GM18907 (cell line): ENCODE measurements around the gene CNMD.

Source experiments
- ATAC-seq: cut with Tn5 transposase; IDR thresholded peaks from one replicate; pipeline ENCODE4 v1.9.1; 2021; ENCODE audit warnings: mild to moderate bottlenecking, moderate library complexity; ENCODE audit not compliant: unreplicated experiment

Gene CNMD

DNA sequence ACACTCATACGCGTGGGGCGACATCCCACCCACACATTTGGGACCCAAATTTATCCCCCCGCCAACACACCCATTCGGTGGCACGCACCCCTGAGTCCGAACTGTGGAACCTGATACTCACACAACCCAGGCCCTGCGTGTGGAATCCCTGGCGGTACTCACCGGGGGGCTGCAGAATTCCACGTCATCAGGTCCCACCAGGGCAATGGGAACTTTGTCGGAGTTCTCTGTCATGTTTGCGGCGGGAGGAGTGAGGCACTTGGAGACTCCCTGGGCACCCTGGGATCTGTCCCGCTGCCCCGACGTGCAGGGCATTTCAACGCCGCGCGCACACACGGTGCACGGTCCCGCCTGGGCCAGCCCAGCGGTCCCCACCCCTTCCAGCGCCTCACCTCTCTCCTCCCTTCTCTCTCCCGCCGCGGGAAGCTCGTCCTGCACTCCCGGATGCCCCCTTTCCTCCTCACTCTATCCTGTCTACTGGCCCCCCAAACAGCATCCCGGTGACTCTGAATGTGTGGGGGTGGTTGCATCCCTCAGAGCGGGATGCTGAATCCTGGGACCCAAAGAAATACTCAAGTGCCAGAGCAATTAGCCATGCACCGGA, at the start of gene CNMD:
TSS of gene CNMD (minus strand) at position 353 of the 604 bp plus-strand sequence. CDS start at position 234, 119 bp downstream.
- no peak for ATAC-seq

DNA sequence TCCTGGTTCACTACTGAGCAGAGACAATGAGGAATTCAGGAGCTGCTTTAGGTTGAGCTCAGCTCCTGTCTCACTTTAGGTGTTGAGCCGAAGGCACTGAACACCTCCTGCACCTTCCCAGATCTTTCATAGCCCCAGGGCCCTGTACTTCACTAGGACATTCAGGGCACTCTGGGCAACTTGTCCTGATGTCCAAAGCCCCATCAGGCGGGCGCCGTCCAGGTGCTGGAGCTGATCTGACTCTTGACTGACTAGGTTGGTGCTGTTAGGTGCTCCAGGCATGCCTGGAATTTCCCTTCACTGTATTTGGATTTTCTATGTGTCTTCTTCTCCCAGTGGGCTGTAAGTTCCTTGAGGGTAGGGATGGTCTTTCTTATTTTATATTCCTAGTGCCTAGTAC, 48.4 kb upstream of the CNMD start:
- no peak for ATAC-seq

GRCh38 chr13:52787235-52787634, 47.6 kb upstream of the CNMD start:
- no peak for ATAC-seq

DNA sequence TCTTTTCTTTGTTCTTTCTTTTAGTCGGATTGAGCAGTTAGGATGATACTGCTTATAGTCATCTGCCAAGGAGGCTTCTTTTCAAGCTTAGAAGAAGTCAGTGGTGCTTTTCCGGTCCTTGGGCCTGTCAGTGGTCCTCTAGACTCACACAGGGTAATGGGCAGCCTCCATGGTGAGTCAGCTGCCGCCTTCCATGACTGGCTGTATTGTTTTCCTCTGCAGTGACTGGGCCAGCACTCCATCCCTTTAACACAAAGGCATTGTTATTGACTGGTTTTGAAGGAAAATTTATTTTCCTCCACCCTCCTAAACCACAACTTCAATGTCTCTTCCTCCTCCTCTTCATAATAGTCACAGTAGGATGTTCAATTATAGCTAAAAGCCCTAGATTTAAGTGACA, 47.1 kb upstream of the CNMD start:
- no peak for ATAC-seq

DNA sequence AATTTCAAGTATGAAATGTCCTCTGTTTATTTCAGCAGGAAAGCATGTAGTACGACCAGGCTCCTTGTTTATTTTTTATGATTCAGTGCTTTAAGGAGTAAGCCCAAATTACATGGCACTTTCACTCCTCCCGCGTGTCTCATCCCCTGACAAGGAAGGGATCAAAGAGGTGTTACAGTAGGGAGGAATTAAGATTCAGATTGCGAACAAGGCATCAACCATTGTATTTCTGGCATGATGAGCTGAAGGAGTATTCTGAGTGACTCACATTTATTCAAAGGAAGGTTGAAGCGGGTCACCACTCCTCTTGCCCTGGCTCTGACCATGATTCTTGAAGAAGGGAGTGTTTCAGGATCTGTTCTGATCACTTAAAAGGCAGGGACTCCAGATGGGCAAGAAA, 46.1 kb upstream of the CNMD start:
- ATAC-seq, result no peak

- ATAC-seq, result no peak
These were observed 45.1 kb upstream of the CNMD start for GRCh38 chr13:52784591-52785340.

DNA sequence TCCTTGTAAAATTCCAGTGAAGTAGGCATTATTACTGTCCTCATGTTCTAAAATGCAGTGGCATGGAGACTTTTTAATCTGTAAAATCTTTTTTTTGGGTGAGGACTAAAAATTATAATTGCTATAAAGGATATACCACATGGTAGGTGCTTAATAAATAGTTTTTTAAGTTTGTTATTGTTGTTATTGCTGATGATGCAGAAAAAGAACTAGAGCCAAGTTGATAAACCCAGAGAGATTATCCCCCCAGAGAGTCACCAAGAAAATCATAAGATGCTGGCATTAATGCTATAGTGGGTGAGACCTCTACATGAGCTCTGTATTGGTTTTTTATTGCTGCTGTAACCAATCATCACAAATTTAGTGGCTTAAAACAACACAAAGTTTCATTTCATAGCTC, 44.3 kb upstream of the CNMD start:
- no peak for ATAC-seq

- ATAC-seq, result no peak
These were observed 43.1 kb upstream of the CNMD start for GRCh38 chr13:52782471-52783448.

- ATAC-seq, result no peak
These were observed 41.0 kb upstream of the CNMD start for GRCh38 chr13:52780611-52781010.

GRCh38 chr13:52780092-52780491, 40.5 kb upstream of the CNMD start:
- no peak for ATAC-seq

DNA sequence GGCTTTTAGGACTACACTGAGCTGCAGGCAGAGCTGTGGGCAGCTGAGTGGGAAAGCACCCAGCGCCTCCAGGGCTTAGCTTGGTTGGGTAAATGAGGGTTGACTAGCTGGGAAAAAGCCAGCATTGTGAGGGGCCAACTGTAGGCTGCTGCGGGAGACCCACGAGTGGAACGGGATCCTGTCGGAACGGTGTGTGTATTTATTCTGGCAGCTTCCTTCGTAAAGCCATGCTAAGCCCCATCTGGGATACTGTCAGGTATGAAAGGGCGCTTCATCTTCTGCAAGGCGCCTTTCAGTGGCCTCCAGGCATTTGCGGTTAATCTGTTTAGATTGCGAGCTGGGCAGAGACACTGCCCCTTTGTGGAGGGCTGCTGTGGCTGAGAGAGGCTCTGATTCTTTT, 39.5 kb upstream of the CNMD start:
- ATAC-seq, result no peak

- no peak for ATAC-seq
These were observed 37.1 kb upstream of the CNMD start for GRCh38 chr13:52776726-52777125.

DNA sequence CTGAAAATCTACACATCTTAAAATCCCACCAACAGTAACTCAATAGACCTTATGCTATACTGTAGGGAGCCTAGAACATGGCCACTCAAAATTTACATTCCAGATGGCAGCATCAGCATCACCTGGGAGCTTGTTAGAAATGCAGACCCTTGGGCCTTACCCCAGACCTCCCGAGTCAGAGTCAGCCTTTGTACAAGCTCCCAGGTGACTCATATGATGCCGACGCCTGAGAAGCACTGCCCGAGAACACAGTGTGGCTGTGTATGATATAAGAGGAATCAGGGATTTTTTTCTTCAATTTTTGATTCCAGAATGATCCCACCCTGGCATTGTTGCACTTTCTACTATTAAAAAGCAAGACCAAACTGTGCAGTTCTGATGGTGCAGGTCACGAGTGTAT, 35.9 kb upstream of the CNMD start:
- ATAC-seq, result no peak

GRCh38 chr13:52767949-52768516, 28.4 kb upstream of the CNMD start:
- no peak for ATAC-seq

DNA sequence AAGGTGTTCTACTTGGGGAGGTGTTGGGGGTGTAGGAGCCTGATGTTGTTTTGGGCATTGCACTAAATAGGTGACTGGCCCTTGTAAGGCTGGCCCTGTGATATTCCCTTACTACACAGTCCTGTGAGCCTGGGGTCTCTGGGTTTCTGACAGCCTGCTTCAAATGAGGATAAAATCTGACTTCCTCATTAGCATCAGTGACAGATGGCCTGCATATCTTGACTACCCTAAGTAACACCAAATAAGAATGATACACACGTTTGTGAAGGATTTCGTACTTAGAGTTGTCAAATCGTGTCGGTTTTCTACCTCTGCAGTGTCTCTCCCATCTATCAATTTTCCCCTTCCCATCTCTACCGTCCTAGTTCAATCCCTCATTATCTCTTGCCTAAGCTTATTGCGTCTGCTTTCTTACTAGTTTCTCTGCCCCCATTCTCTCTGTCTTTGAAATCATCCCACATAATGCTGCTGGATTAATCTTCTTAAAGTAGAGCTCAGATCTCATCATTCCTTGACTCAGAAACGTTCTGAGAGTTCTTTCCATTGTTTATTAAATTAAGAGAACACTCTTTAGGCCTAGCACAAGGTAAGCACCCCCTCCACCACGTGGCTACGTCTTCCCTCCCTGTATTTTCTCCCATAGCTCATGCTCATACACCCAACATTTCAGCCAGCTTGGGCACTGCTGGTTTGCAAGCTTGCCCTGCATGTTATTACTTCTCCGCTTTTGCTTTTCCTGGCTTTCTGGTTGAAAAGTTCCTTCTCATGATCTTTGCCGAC, 26.2 kb upstream of the CNMD start:
- ATAC-seq, result no peak

DNA sequence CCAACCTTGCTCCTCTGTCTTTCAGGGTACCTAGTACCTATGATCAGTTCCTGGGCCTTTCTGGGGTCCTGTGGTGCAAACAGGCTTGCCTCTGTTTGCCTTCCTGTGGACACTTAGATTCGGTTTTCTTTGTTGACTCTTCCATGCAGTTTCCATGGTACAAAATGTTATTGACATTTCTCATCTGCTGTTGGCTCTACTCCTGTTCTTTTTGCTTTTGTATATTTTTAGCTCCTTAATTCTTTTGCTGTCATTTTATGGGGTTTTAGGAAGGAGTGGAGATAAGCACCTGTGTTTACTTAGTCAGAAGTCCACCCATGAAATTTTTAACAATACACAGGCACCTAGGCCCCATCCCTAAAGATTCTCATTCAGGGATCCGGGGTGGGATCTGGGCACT, 20.5 kb upstream of the CNMD start:
- no peak for ATAC-seq

GRCh38 chr13:52758114-52758513, 18.5 kb upstream of the CNMD start:
- no peak for ATAC-seq

- ATAC-seq, result no peak
These were observed 11.6 kb upstream of the CNMD start for GRCh38 chr13:52751196-52751595.

DNA sequence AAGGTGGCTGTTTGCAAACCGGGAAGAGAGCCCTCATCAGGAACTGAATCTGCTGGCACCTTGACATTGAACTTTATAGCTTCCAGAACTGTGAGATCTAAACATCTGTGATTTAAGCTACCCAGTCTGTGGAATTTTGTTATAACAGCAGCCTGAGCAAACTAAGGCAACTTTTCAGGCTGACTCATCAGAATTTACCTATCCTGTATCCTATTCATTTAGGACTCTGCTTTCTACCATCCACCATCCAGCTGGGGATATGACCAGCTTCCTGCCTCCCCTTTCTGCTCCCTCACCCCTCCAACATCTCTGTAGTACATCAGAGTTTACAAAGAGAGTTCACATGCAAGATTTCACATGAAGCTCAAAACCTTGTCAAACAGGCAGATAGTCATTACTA, 11.1 kb upstream of the CNMD start:
- ATAC-seq, result no peak

- ATAC-seq, result no peak
These were observed 9.8 kb upstream of the CNMD start for GRCh38 chr13:52749419-52749818.
